Myocyte (in vitro differentiated cells): ENCODE results near the gene PTPN20. TPM values are rescaled to one million over a fixed set of nuclear protein-coding genes. Genes with fewer than 3 reads are reported as not detected.

Experiments used
- DNase-seq: peaks from one replicate; pipeline ENCODE4 v3.0.0-alpha.2; 2012; ENCODE audit warnings: low read depth
- total RNA-seq: library from RNA; depleted of rRNA; stranded (reverse); fragments of >200 nt; gene quantifications from 2 replicates; pipeline ENCODE4 v1.2.3, GENCODE V29; 2014

The PTPN20 gene
- total RNA-seq, 1 donor from 2014 or later: 0.64 TPM

- no peak for DNase-seq
These were observed 135.3 kb downstream of the PTPN20 start for GRCh38 chr10:47046321-47047126.

GRCh38 chr10:47047127-47047504 lies 135.9 kb downstream of the PTPN20 start:
- DNase-seq: no peak

- DNase-seq: no peak
These were observed 136.6 kb downstream of the PTPN20 start for GRCh38 chr10:47047577-47048525.

GRCh38 chr10:47048526-47048905 lies 137.3 kb downstream of the PTPN20 start:
- no peak for DNase-seq

GRCh38 chr10:47049056-47049851 lies 138.0 kb downstream of the PTPN20 start:
- no peak for DNase-seq

GRCh38 chr10:47049906-47050305 lies 138.7 kb downstream of the PTPN20 start:
- no peak for DNase-seq

- no peak for DNase-seq
These were observed 139.6 kb downstream of the PTPN20 start for GRCh38 chr10:47050618-47051455.

- DNase-seq: no peak
These were observed 140.6 kb downstream of the PTPN20 start for GRCh38 chr10:47051741-47052238.
